AG04450 (cell line): Measurements from ENCODE around the gene AHRR. TPM values are rescaled to one million over a fixed set of nuclear protein-coding genes. Genes with fewer than 3 reads are reported as not detected.
A peak's percentile ranks its signal among the peaks of the same experiment; 100 is the strongest.

ENCODE experiments used
- CTCF ChIA-PET: fragments of 300-600, 350-600 bp; formaldehyde crosslinking; extraction: SDS; loops from one replicate; lab custom pipeline; 2022; ENCODE audit warnings: antibody characterized with exemption, inconsistent platforms; lab: Charles Lee
- POLR2A ChIA-PET: fragments of 350-600 bp; formaldehyde crosslinking; extraction: SDS; loops from one replicate; lab custom pipeline; 2021; ENCODE audit warnings: antibody characterized with exemption, inconsistent platforms; lab: Yijun Ruan, JAX
- DNase-seq: peaks from one replicate; pipeline ENCODE4 v3.0.0-alpha.2; 2011; ENCODE audit warnings: low read depth, low spot score
- H3K27ac ChIP-seq: one replicate; pipeline ENCODE4 v1.5.1; 2012; ENCODE audit warnings: low read depth, low read length, control low read depth
- H3K27me3 ChIP-seq: one replicate; pipeline ENCODE4 v1.6.0; 2012; ENCODE audit warnings: low read length; ENCODE audit not compliant: control insufficient read depth, insufficient read depth
- H3K4me3 ChIP-seq: 2 replicates; pipeline ENCODE4 v1.5.1; 2011; ENCODE audit warnings: mild to moderate bottlenecking, low read depth, low read length, control low read depth
- H3K9me3 ChIP-seq: 2 replicates; pipeline ENCODE4 v1.5.1; 2012; ENCODE audit warnings: low read length; ENCODE audit not compliant: control insufficient read depth, insufficient read depth
- CTCF ChIP-seq: IDR thresholded peaks from 2 replicates; pipeline ENCODE4 v1.5.1; 2011; ENCODE audit warnings: low read depth, low read length, control low read depth, inconsistent platforms
- polyA plus RNA-seq: library from polyadenylated mRNA; depleted of rRNA; stranded (reverse); fragments of >200 nt; gene quantifications from 2 replicates; pipeline ENCODE4 v1.2.3, GENCODE V29; 2011

Gene AHRR
- polyA plus RNA-seq, 1 experiment, result 22.3 TPM

GRCh38 chr5:390623-391491 lies 69.3 kb downstream of the AHRR start:
- no peak overlapping the region for H3K4me3 ChIP-seq
- no peak overlapping the region for H3K27ac ChIP-seq
- ChIA-PET POLR2A (no interaction called here), CTCF (no interaction called here)
- no peak for DNase-seq
- peaks cover 10% of the 10 kb centered on the region; the same call in 1 of the 2 replicates for H3K9me3 ChIP-seq
- TF ChIP-seq CTCF, result no peak
- H3K27me3 ChIP-seq, result no peaks in the 10 kb centered on the region

DNA sequence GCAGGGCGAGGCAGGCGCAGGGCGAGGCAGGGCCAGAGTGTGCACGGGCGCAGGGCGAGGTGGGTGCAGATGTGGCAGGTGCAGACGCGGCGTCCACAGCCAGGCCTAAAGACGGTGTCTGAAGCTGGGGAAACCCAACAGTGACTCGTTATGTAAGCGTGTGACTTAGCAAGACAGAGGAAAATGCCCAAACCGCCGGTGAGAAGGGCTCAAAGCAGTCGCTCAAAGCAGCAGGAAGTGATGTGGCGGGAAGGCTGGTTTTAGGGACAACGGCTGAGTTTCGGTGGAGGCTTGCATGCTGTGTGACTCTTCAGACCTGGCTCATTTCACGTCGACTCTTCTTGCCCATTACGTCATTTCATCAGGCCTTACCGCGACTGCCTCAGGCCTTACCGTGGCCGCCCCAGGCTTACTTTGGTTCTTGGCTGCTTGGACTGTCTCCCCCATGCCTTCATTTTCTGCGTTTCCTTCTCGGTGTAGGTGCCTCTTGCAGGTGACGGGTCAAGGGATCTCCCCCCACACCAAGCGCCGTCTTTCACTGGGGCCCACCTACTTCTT lies 71.0 kb downstream of the AHRR start:
- no peak for TF ChIP-seq CTCF
- Histone ChIP-seq H3K27me3 (no peaks in the 10 kb centered on the region), H3K27ac (no peak overlapping the region), H3K4me3 (no peak overlapping the region), H3K9me3 (peaks cover 10% of the 10 kb centered on the region; the same call in 1 of the 2 replicates)
- CTCF ChIA-PET, result no interaction called here
- DNase-seq, result no peak
- POLR2A ChIA-PET, result interaction anchor here (0.6 kb wide), 1 partner anchor 79 kb away, joined by 3 read pairs; no protein-coding TSS in a partner anchor

DNA sequence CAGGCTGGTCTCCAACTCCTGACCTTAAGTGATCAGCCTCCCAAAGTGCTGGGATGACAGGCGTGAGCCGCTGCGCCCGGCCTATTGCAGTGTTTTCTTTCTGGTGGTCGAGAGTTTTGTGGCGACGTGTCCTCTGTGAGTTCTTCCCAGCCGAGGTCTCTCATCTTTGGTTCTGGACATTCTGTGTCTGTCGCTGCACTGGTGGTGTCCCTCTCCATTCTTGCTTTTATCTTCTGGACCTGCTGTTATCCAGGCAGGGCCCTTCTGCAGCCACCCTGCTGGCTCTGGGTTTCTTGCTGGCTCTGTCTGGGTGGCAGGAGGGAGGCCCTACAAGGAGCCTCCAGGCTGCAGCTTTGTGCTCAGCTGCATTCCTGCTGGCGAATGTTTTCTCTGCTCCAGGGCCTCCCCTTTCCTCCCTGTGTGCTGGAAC lies 72.3 kb downstream of the AHRR start:
- Histone ChIP-seq H3K27me3 (no peaks in the 10 kb centered on the region), H3K4me3 (no peak overlapping the region), H3K9me3 (peaks cover 10% of the 10 kb centered on the region; the same call in 1 of the 2 replicates), H3K27ac (peak overlapping the region; percentile 21)
- CTCF ChIA-PET, result no interaction called here
- no peak for TF ChIP-seq CTCF
- no peak for DNase-seq
- POLR2A ChIA-PET, result no interaction called here

DNA sequence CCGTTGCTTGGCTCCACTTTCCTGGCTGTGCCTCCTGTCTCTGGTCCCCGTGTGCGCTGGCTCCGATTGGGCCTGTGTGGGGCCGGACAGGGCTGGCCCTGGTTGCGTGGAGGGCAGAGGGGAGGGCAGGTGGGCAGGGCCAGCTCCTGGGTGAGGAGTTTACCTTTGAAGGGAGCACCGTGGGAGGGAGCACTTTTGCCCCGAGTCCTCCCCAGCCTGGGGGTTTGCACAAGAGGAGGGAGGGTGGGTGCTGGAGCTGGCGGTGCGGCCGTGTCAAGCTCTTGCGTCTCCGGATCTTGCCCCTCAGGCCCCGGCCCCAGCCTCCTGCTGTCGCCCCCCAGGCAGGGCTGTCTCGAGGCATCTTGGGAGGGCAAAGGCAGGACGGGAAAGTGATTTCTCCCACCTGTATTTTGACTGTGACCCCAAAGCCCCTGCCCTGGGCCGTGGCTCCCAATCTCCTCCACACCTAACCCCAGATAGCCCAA lies 73.2 kb downstream of the AHRR start:
- H3K27me3 ChIP-seq, result no peaks in the 10 kb centered on the region
- H3K9me3 ChIP-seq, result peaks cover 8% of the 10 kb centered on the region; the same call in 1 of the 2 replicates
- no peak for TF ChIP-seq CTCF
- DNase-seq, result no peak
- peak overlapping the region; percentile 93 for H3K27ac ChIP-seq
- ChIA-PET CTCF (interaction anchor here (1.2 kb wide), 1 partner anchor 36 kb away, joined by 3 read pairs; no protein-coding TSS in a partner anchor), POLR2A (interaction anchor here (1.1 to 2.0 kb wide), 2 partner anchors 8 to 26 kb away, joined by 7 to 10 read pairs; no protein-coding TSS in a partner anchor)
- no peak overlapping the region for H3K4me3 ChIP-seq
